Forelimb muscle (tissue), 1 donor: ENCODE measurements around the gene KDF1. TPM values are rescaled to one million over a fixed set of nuclear protein-coding genes. Genes with fewer than 3 reads are reported as not detected.
"Not testable (repeated sequence)": the region's sequence is repeated elsewhere in the genome, so short reads cannot be mapped to it uniquely, and the experiment has no call there.

ENCODE experiments used
- DNase-seq: peaks from one replicate; pipeline ENCODE4 v3.0.0-alpha.2; 2013; ENCODE audit warnings: low read depth
- polyA plus RNA-seq: library from polyadenylated mRNA; unstranded; fragments of 120-200 nt; gene quantifications from one replicate; pipeline ENCODE4 v1.2.1, GENCODE V29; 2013; ENCODE audit not compliant: insufficient read length

The KDF1 gene
- polyA plus RNA-seq, 1 donor: not detected

DNA sequence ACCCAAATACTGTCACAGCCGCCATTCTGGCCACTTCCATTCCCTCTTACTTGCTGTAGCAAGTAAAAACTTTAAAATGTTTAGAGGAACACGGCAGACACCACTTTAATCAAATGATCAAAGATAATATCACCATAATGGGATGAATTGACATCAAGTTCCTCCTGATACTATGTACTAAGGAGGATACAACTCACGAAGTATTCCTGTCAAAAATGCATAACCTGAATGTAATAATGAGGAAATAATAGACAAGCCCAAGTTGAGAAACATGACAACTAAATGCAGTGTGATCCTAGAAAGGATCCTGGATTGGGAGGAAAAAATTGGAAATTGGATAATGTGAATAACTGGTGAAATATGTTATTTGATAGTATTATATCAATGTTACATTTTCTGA, 3.9 kb downstream of the KDF1 start:
- no peak for DNase-seq

DNA sequence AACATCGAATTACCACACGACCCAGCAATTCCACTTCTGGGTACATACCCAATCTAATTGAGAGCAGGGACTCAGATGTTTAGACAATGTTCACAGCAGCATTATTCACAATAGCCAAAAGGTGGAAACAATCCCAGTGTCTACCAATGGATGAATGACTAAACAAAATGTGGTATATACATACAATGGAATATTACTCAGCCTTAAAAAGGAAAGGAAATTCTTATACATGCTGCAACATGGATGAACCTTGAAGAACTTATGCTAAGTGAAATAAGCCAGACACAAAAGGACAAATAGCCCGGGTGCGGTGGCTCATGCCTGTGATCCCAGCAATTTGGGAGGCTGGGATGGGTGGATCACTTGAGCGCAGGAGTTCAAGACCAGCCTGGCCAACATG, 6.9 kb downstream of the KDF1 start:
- no peak for DNase-seq

GRCh38 chr1:26951821-26952497, 8.3 kb downstream of the KDF1 start:
- DNase-seq: no peak

- no peak for DNase-seq
These were observed 9.1 kb downstream of the KDF1 start for GRCh38 chr1:26951216-26951615.

DNA sequence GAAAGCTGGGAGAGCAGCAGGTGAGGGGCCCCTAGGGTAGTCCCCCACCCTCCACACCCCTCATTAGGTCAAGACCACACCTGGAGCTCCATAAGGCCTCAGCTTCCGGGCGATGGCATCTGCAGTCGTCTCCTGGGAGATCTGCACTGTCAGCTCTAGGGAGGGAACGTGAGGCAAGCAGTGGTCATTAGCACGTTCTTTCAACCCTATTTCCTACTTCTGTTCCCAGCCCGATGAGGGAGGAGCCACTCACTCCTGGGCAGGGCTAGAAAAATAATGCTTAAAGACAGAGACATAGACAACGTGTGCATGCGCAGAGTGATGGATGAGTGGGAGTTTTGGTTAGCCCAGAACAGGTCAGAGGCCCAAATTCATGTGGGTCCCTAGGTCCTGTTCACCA, 9.7 kb downstream of the KDF1 start:
- no peak for DNase-seq

DNA sequence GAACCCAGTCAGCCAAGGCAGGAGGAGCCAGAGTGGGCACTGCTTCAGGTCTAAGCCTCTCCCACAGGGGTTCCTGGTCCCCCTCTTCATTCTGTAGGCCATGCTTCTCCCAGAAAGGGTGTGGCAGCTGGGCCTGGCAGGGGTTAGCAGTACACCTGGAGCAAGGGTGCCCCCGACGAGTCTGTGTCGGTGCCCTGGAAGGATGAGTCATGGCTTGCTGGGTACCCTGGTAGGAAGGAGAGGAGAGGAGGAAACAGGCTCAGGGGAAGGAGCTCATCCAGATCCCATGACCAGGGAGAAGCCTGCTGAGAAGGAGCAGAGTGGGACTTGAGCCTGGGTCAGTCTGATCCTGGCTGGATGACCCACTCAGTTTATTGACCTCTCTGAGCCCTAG, 10.3 kb downstream of the KDF1 start:
- no peak for DNase-seq

- DNase-seq: no peak
These were observed 10.9 kb downstream of the KDF1 start for GRCh38 chr1:26949266-26949925.

- DNase-seq: not testable (repeated sequence)
These were observed 11.6 kb downstream of the KDF1 start for GRCh38 chr1:26948725-26949057.

GRCh38 chr1:26946270-26946669, 14.0 kb downstream of the KDF1 start:
- DNase-seq: no peak

DNA sequence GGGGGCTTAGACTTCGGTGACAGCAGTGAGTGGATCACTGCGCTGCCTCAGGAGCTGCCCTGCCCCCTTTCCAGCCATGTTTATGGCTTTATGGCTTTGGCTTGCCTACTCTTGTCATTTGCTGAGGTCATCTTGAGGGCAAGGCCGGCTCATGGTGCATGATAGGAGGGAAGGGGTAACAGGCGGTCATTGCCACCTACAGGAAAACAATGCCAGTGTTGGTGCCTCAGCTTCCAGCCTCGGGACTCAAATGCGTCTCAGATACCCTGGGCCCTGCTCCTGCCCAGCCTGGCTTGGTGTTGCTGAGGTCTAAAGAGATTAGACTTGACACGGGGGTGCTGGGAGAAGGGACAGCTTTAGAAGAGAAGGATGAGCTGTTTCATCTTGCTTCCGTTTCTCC, 14.5 kb downstream of the KDF1 start:
- DNase-seq: no peak

DNA sequence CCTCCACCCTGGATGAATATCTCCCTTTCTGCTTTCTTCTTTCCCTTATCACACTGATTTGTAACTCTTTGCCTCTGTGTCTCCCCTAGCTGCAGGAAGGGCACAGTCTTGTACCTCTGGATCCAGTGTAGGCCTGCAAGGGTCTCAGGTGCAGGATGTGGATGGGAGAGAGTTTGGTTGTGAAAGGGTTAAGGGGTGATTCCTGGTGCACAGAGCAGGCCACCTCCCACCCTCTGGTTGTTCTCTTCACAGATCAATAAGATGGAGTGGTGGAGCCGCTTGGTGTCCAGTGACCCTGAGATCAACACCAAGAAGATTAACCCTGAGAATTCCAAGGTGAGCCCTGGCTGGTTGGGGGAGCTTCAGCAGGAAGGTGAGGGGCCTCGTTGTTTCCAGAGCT, 15.1 kb downstream of the KDF1 start:
- no peak for DNase-seq

- DNase-seq: no peak
These were observed 17.6 kb downstream of the KDF1 start for GRCh38 chr1:26942656-26943055.

DNA sequence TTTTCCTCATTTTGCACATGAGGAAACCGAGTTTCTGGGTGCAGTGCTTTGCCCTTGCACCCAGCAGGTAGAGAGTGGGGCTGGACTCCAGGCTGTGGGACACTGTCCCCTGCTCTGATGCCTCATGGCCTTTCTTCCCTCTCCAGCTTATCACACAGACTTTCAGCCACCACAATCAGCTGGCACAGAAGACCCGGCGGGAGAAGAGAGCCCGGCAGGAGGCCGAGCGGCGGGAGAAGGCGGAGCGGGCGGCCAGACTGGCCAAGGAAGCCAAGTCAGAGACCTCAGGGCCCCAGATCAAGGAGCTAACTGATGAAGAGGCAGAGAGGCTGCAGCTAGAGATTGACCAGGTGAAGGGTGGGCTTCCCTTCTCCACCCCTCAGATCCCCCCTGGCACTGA, 19.0 kb downstream of the KDF1 start:
- no peak for DNase-seq

DNA sequence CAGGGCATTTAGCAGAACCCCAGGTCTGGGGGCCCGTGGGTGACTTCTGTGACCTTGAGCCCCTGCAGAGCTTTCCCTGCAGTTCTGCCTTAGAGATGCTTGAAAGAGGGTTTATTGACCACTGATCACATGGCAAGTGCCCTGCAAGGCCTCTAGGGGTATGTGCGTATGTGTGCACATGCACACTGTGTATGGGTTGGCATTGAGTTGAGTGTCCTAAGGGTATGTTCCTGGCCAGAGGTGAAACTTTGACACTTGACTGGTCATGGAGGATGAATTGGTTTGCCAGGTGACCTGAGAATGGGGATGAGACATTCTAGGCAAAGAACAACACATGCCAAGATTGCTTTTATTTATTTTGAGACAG, 21.6 kb downstream of the KDF1 start:
- no peak for DNase-seq

DNA sequence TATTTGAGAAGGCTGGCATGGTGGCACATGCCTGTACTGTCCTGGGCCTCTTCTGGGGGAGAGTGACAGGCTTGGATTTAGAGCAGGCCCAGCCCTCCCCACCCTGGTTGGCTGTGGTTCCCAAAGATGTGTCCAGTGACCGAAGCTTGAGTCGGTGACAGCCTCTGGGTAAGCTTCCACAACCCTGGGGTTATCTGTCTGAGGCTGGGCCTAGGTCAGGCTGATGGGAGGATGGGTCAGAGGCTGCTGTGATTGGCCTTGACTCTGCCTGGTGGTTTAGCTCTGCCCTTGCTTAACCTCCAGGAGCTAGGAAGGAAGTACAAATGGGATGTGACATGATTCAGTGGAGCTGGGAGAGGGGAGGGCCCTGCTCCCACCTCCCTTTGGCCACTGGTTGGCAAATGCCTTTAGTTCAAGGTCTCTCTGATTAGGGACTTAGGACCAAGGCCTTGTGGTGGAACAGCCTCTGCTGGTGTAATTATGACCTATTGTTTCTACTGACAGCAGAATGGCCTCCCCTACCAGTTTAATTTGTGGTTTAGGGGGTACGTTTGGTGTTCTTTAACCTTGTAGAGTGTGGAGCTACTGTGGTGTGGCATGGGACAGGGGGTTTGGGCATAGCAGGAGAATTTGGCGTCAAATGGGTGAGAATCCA, 22.1 kb downstream of the KDF1 start:
- DNase-seq: no peak

- no peak for DNase-seq
These were observed 23.4 kb downstream of the KDF1 start for GRCh38 chr1:26936823-26937222.

- DNase-seq: no peak
These were observed 27.7 kb downstream of the KDF1 start for GRCh38 chr1:26932531-26932930.

- DNase-seq: no peak
These were observed 36.6 kb downstream of the KDF1 start for GRCh38 chr1:26923711-26924110.

GRCh38 chr1:26922901-26923300, 37.4 kb downstream of the KDF1 start:
- no peak for DNase-seq

DNA sequence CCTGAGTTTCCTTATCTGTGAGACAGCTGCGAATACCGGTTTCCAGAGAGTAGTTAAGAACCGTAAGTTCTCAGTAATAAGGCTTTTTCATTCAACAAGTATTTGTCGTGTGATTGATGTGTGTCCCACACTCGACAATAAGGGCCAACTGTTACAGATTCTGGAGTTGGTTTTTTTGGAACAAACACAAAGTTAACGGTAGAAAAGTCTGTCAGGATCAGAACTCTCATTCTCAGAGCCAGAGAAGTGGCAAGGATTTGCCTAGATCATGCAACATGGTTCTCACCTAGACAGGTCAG, 37.9 kb downstream of the KDF1 start:
- DNase-seq: no peak

- DNase-seq: peak; percentile 93
These were observed 38.5 kb downstream of the KDF1 start, which contains the start of gene NUDC for GRCh38 chr1:26921540-26922430. Gene NUDC, plus strand, starts transcription at chr1:26921743. Its CDS starts 106 bp downstream, at chr1:26921849.

GRCh38 chr1:26921126-26921539, 39.1 kb downstream of the KDF1 start:
- DNase-seq: no peak
